CD4-positive, alpha-beta T cell treated with Interleukin-17A for 4 hours (primary cell): ENCODE data around the gene KRTAP5-4.
A peak's percentile ranks its signal among the peaks of the same experiment; 100 is the strongest.
"Not testable (repeated sequence)": the region's sequence is repeated elsewhere in the genome, so short reads cannot be mapped to it uniquely, and the experiment has no call there.

Source experiments
- DNase-seq: peaks from one replicate; pipeline ENCODE4 v3.0.0-alpha.2; 2020; ENCODE audit warnings: mixed read lengths

The KRTAP5-4 gene

GRCh38 chr11:1598406-1598805 lies 23.5 kb downstream of the KRTAP5-4 start:
- not testable (repeated sequence) for DNase-seq

GRCh38 chr11:1597994-1598380 lies 24.0 kb downstream of the KRTAP5-4 start, which contains the start of gene KRTAP5-2:
Gene KRTAP5-2, minus strand, starts transcription at chr11:1598294. Its CDS starts 44 bp downstream, at chr11:1598250.
- no peak for DNase-seq

- no peak for DNase-seq
Measured at GRCh38 chr11:1597331-1597993, 24.5 kb downstream of the KRTAP5-4 start.

- DNase-seq, result not testable (repeated sequence)
Measured at GRCh38 chr11:1596576-1597121, 25.3 kb downstream of the KRTAP5-4 start.

GRCh38 chr11:1595994-1596575 lies 25.9 kb downstream of the KRTAP5-4 start:
- DNase-seq, result not testable (repeated sequence)

- no peak for DNase-seq
Measured at GRCh38 chr11:1592628-1593027, 29.3 kb downstream of the KRTAP5-4 start.

GRCh38 chr11:1589996-1590395 lies 31.9 kb downstream of the KRTAP5-4 start:
- DNase-seq, result no peak

GRCh38 chr11:1589191-1589963 lies 32.6 kb downstream of the KRTAP5-4 start:
- DNase-seq, result peak; percentile 40

- no peak for DNase-seq
Measured at GRCh38 chr11:1586699-1587098, 35.2 kb downstream of the KRTAP5-4 start.

- not testable (repeated sequence) for DNase-seq
Measured at GRCh38 chr11:1584661-1585370, 37.1 kb downstream of the KRTAP5-4 start, which contains the start of gene KRTAP5-1. Gene KRTAP5-1, minus strand, starts transcription at chr11:1585283. Its CDS starts 34 bp downstream, at chr11:1585249.

GRCh38 chr11:1582909-1583308 lies 39.0 kb downstream of the KRTAP5-4 start:
- DNase-seq, result not testable (repeated sequence)

GRCh38 chr11:1581976-1582375 lies 40.0 kb downstream of the KRTAP5-4 start:
- DNase-seq, result no peak

GRCh38 chr11:1576825-1577224 lies 45.1 kb downstream of the KRTAP5-4 start:
- DNase-seq, result no peak

- not testable (repeated sequence) for DNase-seq
Measured at GRCh38 chr11:1575756-1576155, 46.2 kb downstream of the KRTAP5-4 start.

GRCh38 chr11:1574933-1575242 lies 47.0 kb downstream of the KRTAP5-4 start:
- no peak for DNase-seq

- peak; percentile 69 for DNase-seq
Measured at GRCh38 chr11:1574238-1574932, 47.6 kb downstream of the KRTAP5-4 start.

- no peak for DNase-seq
Measured at GRCh38 chr11:1573903-1574237, 48.1 kb downstream of the KRTAP5-4 start.

GRCh38 chr11:1573077-1573902 lies 48.6 kb downstream of the KRTAP5-4 start:
- DNase-seq, result peak; percentile 42

- peak; percentile 97 for DNase-seq
Measured at GRCh38 chr11:1572197-1573076, 49.5 kb downstream of the KRTAP5-4 start, which contains the start of gene DUSP8. Gene DUSP8, minus strand, starts transcription at chr11:1572271. Its CDS starts 6,445 bp downstream, at chr11:1565826.

GRCh38 chr11:1571760-1572196 lies 50.2 kb downstream of the KRTAP5-4 start:
- no peak for DNase-seq
